HepG2 (cell line): ENCODE measurements around the gene PPP1R7. TPM values are rescaled to one million over a fixed set of nuclear protein-coding genes. Genes with fewer than 3 reads are reported as not detected.

Experiments
- ATF5 ChIP-seq: sonication (generic); formaldehyde crosslinking; IDR thresholded peaks from 2 replicates; pipeline ENCODE4 v1.4.0; 2020; ENCODE audit warnings: mild to moderate bottlenecking, low read depth, missing genetic modification reagents
- CCAR2 ChIP-seq: fragments of 200-400 bp; formaldehyde crosslinking; optimal IDR thresholded peaks from 2 replicates; pipeline ENCODE3; 2018; ENCODE audit warnings: low read depth, mild to moderate bottlenecking, low read length, moderate library complexity
- CEBPZ ChIP-seq: IDR thresholded peaks from 2 replicates; pipeline ENCODE4 v1.6.1; 2012; ENCODE audit warnings: low read length, improper control_type of control experiment
- DMAP1 ChIP-seq: IDR thresholded peaks from 2 replicates; pipeline ENCODE4 v1.6.1; 2016
- GLI4 ChIP-seq: sonication (generic); formaldehyde crosslinking; IDR thresholded peaks from 2 replicates; pipeline ENCODE4 v1.5.1; 2020; ENCODE audit warnings: missing genetic modification reagents, mild to moderate bottlenecking, moderate library complexity, borderline replicate concordance
- KLF11 ChIP-seq: IDR thresholded peaks from 2 replicates; pipeline ENCODE4 v1.6.1; 2016; ENCODE audit warnings: missing compliant biosample characterization
- MXD4 ChIP-seq: IDR thresholded peaks from 2 replicates; pipeline ENCODE4 v1.6.1; 2016; ENCODE audit warnings: mild to moderate bottlenecking, missing biosample characterization, missing genetic modification reagents
- NCOR1 ChIP-seq: fragments of 200-600 bp; sonication (generic); IDR thresholded peaks from 2 replicates; pipeline ENCODE4 v1.7.0; 2017; ENCODE audit warnings: antibody characterized with exemption, low read length, borderline replicate concordance
- NFKBIZ ChIP-seq: IDR thresholded peaks from 2 replicates; pipeline ENCODE4 v1.6.1; 2018; ENCODE audit warnings: missing genetic modification reagents, missing compliant biosample characterization
- PHF8 ChIP-seq: sonication (generic); formaldehyde crosslinking; IDR thresholded peaks from 2 replicates; pipeline ENCODE4 v1.5.0; 2020; ENCODE audit warnings: missing genetic modification reagents
- PPARG ChIP-seq: conservative IDR thresholded peaks from 2 replicates; pipeline ENCODE4 v1.6.1; 2016; ENCODE audit warnings: missing biosample characterization, missing genetic modification reagents
- PRDM4 ChIP-seq: sonication (generic); formaldehyde crosslinking; IDR thresholded peaks from 2 replicates; pipeline ENCODE4 v1.9.0; 2021; ENCODE audit warnings: missing genetic modification reagents, borderline replicate concordance
- SETDB1 ChIP-seq: sonication (generic); formaldehyde crosslinking; IDR thresholded peaks from 2 replicates; pipeline ENCODE4 v1.5.1; 2020; ENCODE audit warnings: missing genetic modification reagents, mild to moderate bottlenecking, borderline replicate concordance
- YEATS4 ChIP-seq: sonication (generic); formaldehyde crosslinking; IDR thresholded peaks from 2 replicates; pipeline ENCODE4 v1.4.0; 2020; ENCODE audit warnings: missing genetic modification reagents, borderline replicate concordance
- ZBTB43 ChIP-seq: sonication (generic); formaldehyde crosslinking; conservative IDR thresholded peaks from 2 replicates; pipeline ENCODE4 v1.4.0; 2020; ENCODE audit warnings: missing genetic modification reagents
- ZFP36 ChIP-seq: fragments of 150-350 bp; IDR thresholded peaks from 2 replicates; pipeline ENCODE4 v1.6.1; 2018; ENCODE audit warnings: borderline replicate concordance, low read length, low read depth; ENCODE audit not compliant: partially characterized antibody
- ZNF441 ChIP-seq: sonication (generic); formaldehyde crosslinking; IDR thresholded peaks from 2 replicates; pipeline ENCODE4 v1.7.0; 2021; ENCODE audit warnings: missing genetic modification reagents, borderline replicate concordance
- ZNF460 ChIP-seq: sonication (generic); formaldehyde crosslinking; IDR thresholded peaks from 2 replicates; pipeline ENCODE4 v1.5.1; 2020; ENCODE audit warnings: missing genetic modification reagents, mild to moderate bottlenecking, borderline replicate concordance
- ZNF562 ChIP-seq: sonication (generic); formaldehyde crosslinking; IDR thresholded peaks from 2 replicates; pipeline ENCODE4 v1.8.0; 2022; ENCODE audit warnings: missing genetic modification reagents, borderline replicate concordance
- ZNF576 ChIP-seq: sonication (generic); formaldehyde crosslinking; IDR thresholded peaks from 2 replicates; pipeline ENCODE4 v1.4.0; 2020; ENCODE audit warnings: mild to moderate bottlenecking, missing genetic modification reagents
- ZNF616 ChIP-seq: sonication (generic); formaldehyde crosslinking; IDR thresholded peaks from 2 replicates; pipeline ENCODE4 v1.5.0; 2020; ENCODE audit warnings: low read depth, mild to moderate bottlenecking, missing genetic modification reagents
- ZNF652 ChIP-seq: IDR thresholded peaks from 2 replicates; pipeline ENCODE4 v1.6.1; 2016; ENCODE audit warnings: low read depth, borderline replicate concordance
- polyA plus RNA-seq, 8 experiments: library from polyadenylated mRNA; depleted of rRNA in 3 of 8; stranded (reverse) in 7 of 8; unstranded in 1 of 8; fragments of >200 nt; fragmentation: Illumina TruSeq in 4 of 8; extraction: Trizol in 4 of 8; gene quantifications; 2 replicates each; pipeline versions ENCODE4 v1.2.1 to v1.2.3, GENCODE V29; 2011 to 2016; ENCODE audit warnings: low read depth in 4 of 8, missing spikeins in 1 of 8, mixed read lengths in 1 of 8; ENCODE audit not compliant: insufficient read depth in 1 of 8
- total RNA-seq, 5 experiments: library from RNA; depleted of rRNA; stranded (reverse); fragments of >200 nt; fragmentation: Illumina TruSeq; extraction: Trizol; gene quantifications; 2 replicates each; pipeline ENCODE4 v1.2.3, GENCODE V29; 2016; ENCODE audit warnings: low read depth in 1 of 5

The PPP1R7 gene
- total and polyA plus RNA-seq, 2 of the 13 experiments (the other 11 are each of a cell fraction or from before 2014, with no cell fraction given), result 33.3 to 67.9 TPM

GRCh38 chr2:241102239-241102803, 47.9 kb upstream of the PPP1R7 start, which contains the start of gene MTERF4 (continued):
- TF ChIP-seq ATF5 (CRISPR knock-in tag) (0 out of 2 replicates have a peak, but pooled peaks have one; percentile 6), NCOR1 (peak; percentile 20; the same call in 1 of the 2 replicates), ZNF576 (CRISPR knock-in tag) (peak; percentile 22; the same call in 1 of the 2 replicates), ZNF460 (CRISPR knock-in tag) (peak; percentile 71; the same call in 1 of the 2 replicates), ZNF562 (CRISPR knock-in tag) (no peak), MXD4 (CRISPR knock-in tag) (peak; percentile 97), ZBTB43 (CRISPR knock-in tag) (peak; percentile 78), ZNF616 (CRISPR knock-in tag) (peak; percentile 96), NFKBIZ (peak; percentile 98), SETDB1 (CRISPR knock-in tag) (0 out of 2 replicates have a peak, but pooled peaks have one; percentile 67), PHF8 (peak; percentile 99), PRDM4 (CRISPR knock-in tag) (peak; percentile 83), CEBPZ (no peak), KLF11 (CRISPR knock-in tag) (peak; percentile 98), ZFP36 (peak; percentile 35), ZNF652 (peak; percentile 60), PPARG (CRISPR knock-in tag) (peak; percentile 82), GLI4 (CRISPR knock-in tag) (0 out of 2 replicates have a peak, but pooled peaks have one; percentile 45), DMAP1 (CRISPR knock-in tag) (peak; percentile 98), CCAR2 (peak; percentile 98), ZNF441 (CRISPR knock-in tag) (peak; percentile 92), YEATS4 (CRISPR knock-in tag) (peak; percentile 99)
